ENCODE measurements around the gene PREPL.
A peak's percentile ranks its signal among the peaks of the same experiment; 100 is the strongest.

PREPL gene

GRCh38 chr2:44367591-44367990, 6.3 kb upstream of the PREPL start:
- Histone ChIP-seq H3K4me2 (ENCODE audit: insufficient read depth, low read length) (no peak overlapping the region), H3K79me2 (ENCODE audit: insufficient read depth, low read length) (peaks cover 16% of the 10 kb centered on the region), H3K27ac (ENCODE audit: low read length) (no peak overlapping the region), H3K4me3 (ENCODE audit: low read depth in 1 of 2, low read length in 2 of 2) (no peak overlapping the region), H3K4me1 (ENCODE audit: insufficient read depth, low read length) (peaks cover 12% of the 10 kb centered on the region; the same call in 1 of the 2 replicates), H3K36me3 (ENCODE audit: insufficient read depth, low read length) (no peaks in the 10 kb centered on the region), H3K27me3 (ENCODE audit: insufficient read depth, low read length, poor library complexity) (no peaks in the 10 kb centered on the region), H2AFZ (ENCODE audit: low read depth, low read length) (no peak overlapping the region), H4K20me1 (ENCODE audit: insufficient read depth, low read length) (no peaks in the 10 kb centered on the region), H3K9ac (ENCODE audit: low read depth, low read length) (no peak overlapping the region), H3K9me3 (ENCODE audit: insufficient read depth, low read length, severe bottlenecking) (no peaks in the 10 kb centered on the region)
- no peak for TF ChIP-seq EZH2 (IDR thresholded peaks at IDR 0.05; ENCODE audit: borderline replicate concordance, low read depth, low read length, severe bottlenecking)
- no peak for TF ChIP-seq CTCF (IDR thresholded peaks at IDR 0.05; ENCODE audit: borderline replicate concordance, extremely low read depth, low read length, poor library complexity, severe bottlenecking)
- ATAC-seq (ENCODE audit: insufficient read depth, low read depth): no peak
- DNase-seq: no peak

- no peak for DNase-seq
Measured at GRCh38 chr2:44364604-44365003, 3.3 kb upstream of the PREPL start.

GRCh38 chr2:44362207-44363015, 1.1 kb upstream of the PREPL start:
- Histone ChIP-seq H3K4me2 (ENCODE audit: insufficient read depth, low read length) (peak overlapping the region; percentile 90), H3K27ac (ENCODE audit: low read length) (peak overlapping the region; percentile 95), H3K9ac (ENCODE audit: low read depth, low read length) (peak overlapping the region; percentile 58), H3K36me3 (ENCODE audit: insufficient read depth, low read length) (no peaks in the 10 kb centered on the region; the same call in 1 of the 2 replicates), H3K4me1 (ENCODE audit: insufficient read depth, low read length) (peaks cover 37% of the 10 kb centered on the region), H4K20me1 (ENCODE audit: insufficient read depth, low read length) (no peaks in the 10 kb centered on the region), H3K4me3 (ENCODE audit: low read depth in 1 of 2, low read length in 2 of 2) (peak overlapping the region; percentile 73 to 91), H3K27me3 (ENCODE audit: insufficient read depth, low read length, poor library complexity) (no peaks in the 10 kb centered on the region), H3K9me3 (ENCODE audit: insufficient read depth, low read length, severe bottlenecking) (no peaks in the 10 kb centered on the region), H2AFZ (ENCODE audit: low read depth, low read length) (peak overlapping the region; percentile 97), H3K79me2 (ENCODE audit: insufficient read depth, low read length) (peaks cover 43% of the 10 kb centered on the region)
- DNase-seq: peak; percentile 39
- peak; percentile 51 for ATAC-seq (ENCODE audit: insufficient read depth, low read depth)
- TF ChIP-seq EZH2 (IDR thresholded peaks at IDR 0.05; ENCODE audit: borderline replicate concordance, low read depth, low read length, severe bottlenecking): no peak
- no peak for TF ChIP-seq CTCF (IDR thresholded peaks at IDR 0.05; ENCODE audit: borderline replicate concordance, extremely low read depth, low read length, poor library complexity, severe bottlenecking)

More at GRCh38 chr2:44364604-44365003, 3.3 kb upstream of the PREPL start:
- Histone ChIP-seq H3K9me3 (ENCODE audit: insufficient read depth, low read length, severe bottlenecking) (no peaks in the 10 kb centered on the region), H3K4me2 (ENCODE audit: insufficient read depth, low read length) (no peak overlapping the region), H3K36me3 (ENCODE audit: insufficient read depth, low read length) (no peaks in the 10 kb centered on the region; the same call in 1 of the 2 replicates), H3K4me3 (ENCODE audit: low read depth in 1 of 2, low read length in 2 of 2) (no peak overlapping the region), H3K27me3 (ENCODE audit: insufficient read depth, low read length, poor library complexity) (no peaks in the 10 kb centered on the region), H3K9ac (ENCODE audit: low read depth, low read length) (no peak overlapping the region), H2AFZ (ENCODE audit: low read depth, low read length) (no peak overlapping the region), H3K27ac (ENCODE audit: low read length) (no peak overlapping the region), H3K4me1 (ENCODE audit: insufficient read depth, low read length) (peaks cover 26% of the 10 kb centered on the region), H3K79me2 (ENCODE audit: insufficient read depth, low read length) (peaks cover 42% of the 10 kb centered on the region), H4K20me1 (ENCODE audit: insufficient read depth, low read length) (no peaks in the 10 kb centered on the region)
- TF ChIP-seq EZH2 (IDR thresholded peaks at IDR 0.05; ENCODE audit: borderline replicate concordance, low read depth, low read length, severe bottlenecking) (no peak), CTCF (IDR thresholded peaks at IDR 0.05; ENCODE audit: borderline replicate concordance, extremely low read depth, low read length, poor library complexity, severe bottlenecking) (no peak)
- no peak for ATAC-seq (ENCODE audit: insufficient read depth, low read depth)
